GM12878 (cell line): ENCODE results near the gene CSNK1G2. TPM values are rescaled to one million over a fixed set of nuclear protein-coding genes. Genes with fewer than 3 reads are reported as not detected.

Source experiments
- BACH1 ChIP-seq: fragments of 450-650 bp; IDR thresholded peaks from 2 replicates; pipeline ENCODE4 v1.6.1; 2017; ENCODE audit warnings: mild to moderate bottlenecking, borderline replicate concordance
- CBFB ChIP-seq: IDR thresholded peaks from 2 replicates; pipeline ENCODE4 v1.6.1; 2016; ENCODE audit warnings: antibody characterized with exemption, low read depth
- CHD2 ChIP-seq: IDR thresholded peaks from 2 replicates; pipeline ENCODE4 v1.6.1; 2011; ENCODE audit warnings: low read depth, low read length, improper control_type of control experiment, borderline replicate concordance
- ESRRA ChIP-seq: IDR thresholded peaks from 2 replicates; pipeline ENCODE4 v1.6.1; 2012; ENCODE audit warnings: mild to moderate bottlenecking, low read length, improper control_type of control experiment
- GABPA ChIP-seq: IDR thresholded peaks from 2 replicates; pipeline ENCODE4 v1.6.1; 2014; ENCODE audit warnings: antibody characterized with exemption, low read depth, mild to moderate bottlenecking, inconsistent platforms
- LARP7 ChIP-seq: fragments of 450-650 bp; IDR thresholded peaks from 2 replicates; pipeline ENCODE4 v1.6.1; 2017; ENCODE audit warnings: mild to moderate bottlenecking
- MTA2 ChIP-seq: fragments of 450-650 bp; IDR thresholded peaks from 2 replicates; pipeline ENCODE4 v1.6.1; 2016; ENCODE audit warnings: low read depth, mild to moderate bottlenecking, moderate library complexity
- NFIC ChIP-seq: IDR thresholded peaks from 2 replicates; pipeline ENCODE4 v1.6.1; 2012; ENCODE audit warnings: low read depth, mild to moderate bottlenecking, inconsistent platforms, low read length, moderate library complexity
- NFYA ChIP-seq: IDR thresholded peaks from 2 replicates; pipeline ENCODE4 v1.6.1; 2011; ENCODE audit warnings: low read depth, mild to moderate bottlenecking, low read length, improper control_type of control experiment, borderline replicate concordance
- NR2F1 ChIP-seq: fragments of 450-650 bp; conservative IDR thresholded peaks from 2 replicates; pipeline ENCODE4 v1.6.1; 2017; ENCODE audit warnings: mild to moderate bottlenecking
- PAX5 ChIP-seq: IDR thresholded peaks from 2 replicates; pipeline ENCODE4 v1.6.1; 2011; ENCODE audit warnings: low read depth, low read length, borderline replicate concordance
- POLR2AphosphoS5 ChIP-seq: IDR thresholded peaks from 2 replicates; pipeline ENCODE4 v1.6.1; 2011; ENCODE audit warnings: mild to moderate bottlenecking, low read length, inconsistent platforms
- POU2F2 ChIP-seq: IDR thresholded peaks from 3 replicates; pipeline ENCODE4 v1.6.1; 2011; ENCODE audit warnings: low read depth, mild to moderate bottlenecking, low read length, borderline replicate concordance
- RBBP5 ChIP-seq: fragments of 200-600 bp; sonication (generic); conservative IDR thresholded peaks from 2 replicates; pipeline ENCODE4 v1.6.1; 2016
- RELA ChIP-seq: fragments of 450-650 bp; IDR thresholded peaks from 2 replicates; pipeline ENCODE4 v1.8.0; 2014; ENCODE audit warnings: borderline replicate concordance; ENCODE audit not compliant: partially characterized antibody
- SP1 ChIP-seq: IDR thresholded peaks from one replicate; pipeline ENCODE4 v1.6.1; 2011; ENCODE audit warnings: low read depth, low read length
- SPI1 ChIP-seq: IDR thresholded peaks from 2 replicates; pipeline ENCODE4 v1.6.1; 2011; ENCODE audit warnings: low read depth, mild to moderate bottlenecking, low read length, moderate library complexity, borderline replicate concordance; ENCODE audit not compliant: insufficient read depth
- SREBF1 ChIP-seq: IDR thresholded peaks from 2 replicates; pipeline ENCODE4 v1.6.1; 2012; ENCODE audit warnings: mild to moderate bottlenecking, low read length
- STAT1 ChIP-seq: fragments of 450-650 bp; conservative IDR thresholded peaks from 2 replicates; pipeline ENCODE4 v1.6.1; 2014; ENCODE audit warnings: antibody characterized with exemption, mild to moderate bottlenecking
- SUZ12 ChIP-seq: fragments of 200-600 bp; sonication (generic); IDR thresholded peaks from one replicate; pipeline ENCODE4 v1.6.1; 2018; ENCODE audit warnings: antibody characterized with exemption, mild to moderate bottlenecking; ENCODE audit not compliant: unreplicated experiment
- ZNF207 ChIP-seq: fragments of 450-650 bp; IDR thresholded peaks from 2 replicates; pipeline ENCODE4 v1.6.1; 2014; ENCODE audit warnings: antibody characterized with exemption, mild to moderate bottlenecking, borderline replicate concordance
- ZNF687 ChIP-seq: fragments of 450-650 bp; IDR thresholded peaks from 2 replicates; pipeline ENCODE4 v1.6.1; 2017; ENCODE audit warnings: mild to moderate bottlenecking, moderate library complexity
- polyA plus RNA-seq, 11 experiments: library from polyadenylated mRNA; depleted of rRNA in 4 of 11; unstranded in 6 of 11; stranded (reverse) in 5 of 11; fragments of >200 nt; fragmentation: Nextera tagmentation in 4 of 11; fragmentation: Illumina TruSeq in 1 of 11; extraction: Ambion mirVana in 4 of 11; extraction: Trizol in 1 of 11; gene quantifications; 1 replicate in 1 of 11; 2 replicates in 10 of 11; pipeline versions ENCODE4 v1.2.1 to v1.2.3, GENCODE V29; 2011 to 2016; ENCODE audit warnings: inconsistent platforms in 2 of 11, missing spikeins in 2 of 11, low read depth in 1 of 11
- total RNA-seq, 4 experiments: library from RNA; depleted of rRNA in 3 of 4; stranded (reverse); fragments of >200 nt in 3 of 4; fragmentation: Illumina TruSeq in 1 of 4; extraction: Trizol in 1 of 4; gene quantifications; 2 replicates each; pipeline versions ENCODE4 v1.2.1 to v1.2.3, GENCODE V29; 2013 to 2021
- TF ChIP-seq, protein P1 (sequence below): fragments of 450-650 bp; IDR thresholded peaks from 2 replicates; pipeline ENCODE4 v1.6.1; 2018; ENCODE audit warnings: borderline replicate concordance, mild to moderate bottlenecking; ENCODE audit not compliant: partially characterized antibody

The CSNK1G2 gene
- total and polyA plus RNA-seq, 10 of the 15 experiments (the other 5 are each of a cell fraction or from before 2014, with no cell fraction given), result 0.64 to 109 (median 25.0) TPM

DNA sequence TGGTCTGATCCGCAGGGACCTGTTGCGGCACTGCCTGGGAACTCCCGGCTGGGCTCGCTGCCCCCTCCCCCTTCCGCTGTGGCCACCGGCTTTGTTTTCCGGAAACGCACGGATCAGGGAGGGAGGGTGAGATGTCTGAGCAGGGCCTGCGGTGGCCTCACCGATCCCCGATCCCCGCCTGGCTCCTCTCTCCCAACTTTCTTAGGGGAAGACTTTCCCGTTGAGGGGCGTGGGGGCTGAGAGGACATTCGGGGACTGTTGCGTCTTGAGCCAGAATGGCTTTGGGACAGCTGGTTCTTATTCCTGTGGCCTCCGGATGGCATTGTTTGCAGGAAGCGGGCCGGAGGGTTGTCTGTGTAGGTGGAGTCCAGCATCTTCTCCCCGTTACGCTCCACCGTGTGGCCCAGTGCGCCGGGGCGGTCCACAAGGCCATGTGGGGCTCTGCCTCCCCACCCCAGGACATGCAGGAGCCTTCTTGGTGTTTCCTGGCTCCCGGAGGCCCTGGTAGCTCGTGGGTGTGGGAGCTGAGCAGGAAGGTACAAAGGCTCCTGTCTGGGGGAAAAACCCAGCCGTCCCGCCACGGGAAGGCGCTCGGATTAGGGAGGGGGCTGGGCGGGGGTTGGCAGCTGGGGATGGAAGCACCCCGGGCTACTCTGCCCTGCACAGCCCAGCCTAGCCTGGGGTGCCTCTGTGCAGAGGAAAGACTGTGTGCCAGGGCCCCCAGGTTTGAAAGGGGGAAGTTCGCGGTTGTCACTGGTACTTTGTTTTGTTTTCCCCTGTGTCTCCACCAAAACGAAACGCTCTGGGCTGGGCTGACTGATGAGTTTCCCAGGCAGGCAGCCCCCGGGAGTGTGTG is 1.3 kb downstream of the CSNK1G2 start (continued):
- TF ChIP-seq ESRRA, result no peak
- no peak; the same call in 1 of the 2 replicates for TF ChIP-seq BACH1
- TF ChIP-seq CHD2, result peak; percentile 42; the same call in 1 of the 2 replicates
- no peak for TF ChIP-seq ZNF687
- TF ChIP-seq GABPA, result no peak
- TF ChIP-seq RBBP5, result no peak
- TF ChIP-seq SUZ12, result no peak
- no peak; the same call in 2 of the 3 replicates for TF ChIP-seq POU2F2
- TF ChIP-seq NFIC, result no peak
- TF ChIP-seq, protein P1, sequence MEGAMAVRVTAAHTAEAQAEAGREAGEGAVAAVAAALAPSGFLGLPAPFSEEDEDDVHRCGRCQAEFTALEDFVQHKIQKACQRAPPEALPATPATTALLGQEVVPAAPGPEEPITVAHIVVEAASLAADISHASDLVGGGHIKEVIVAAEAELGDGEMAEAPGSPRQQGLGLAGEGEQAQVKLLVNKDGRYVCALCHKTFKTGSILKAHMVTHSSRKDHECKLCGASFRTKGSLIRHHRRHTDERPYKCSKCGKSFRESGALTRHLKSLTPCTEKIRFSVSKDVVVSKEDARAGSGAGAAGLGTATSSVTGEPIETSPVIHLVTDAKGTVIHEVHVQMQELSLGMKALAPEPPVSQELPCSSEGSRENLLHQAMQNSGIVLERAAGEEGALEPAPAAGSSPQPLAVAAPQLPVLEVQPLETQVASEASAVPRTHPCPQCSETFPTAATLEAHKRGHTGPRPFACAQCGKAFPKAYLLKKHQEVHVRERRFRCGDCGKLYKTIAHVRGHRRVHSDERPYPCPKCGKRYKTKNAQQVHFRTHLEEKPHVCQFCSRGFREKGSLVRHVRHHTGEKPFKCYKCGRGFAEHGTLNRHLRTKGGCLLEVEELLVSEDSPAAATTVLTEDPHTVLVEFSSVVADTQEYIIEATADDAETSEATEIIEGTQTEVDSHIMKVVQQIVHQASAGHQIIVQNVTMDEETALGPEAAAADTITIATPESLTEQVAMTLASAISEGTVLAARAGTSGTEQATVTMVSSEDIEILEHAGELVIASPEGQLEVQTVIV, result peak; percentile 43
- peak; percentile 24 for TF ChIP-seq SP1
- no peak for TF ChIP-seq NFYA
- TF ChIP-seq MTA2, result 0 out of 2 replicates have a peak, but pooled peaks have one; percentile 38
- TF ChIP-seq RELA, result no peak
- no peak for TF ChIP-seq STAT1
- TF ChIP-seq SPI1, result no peak
- no peak for TF ChIP-seq SREBF1
- no peak; the same call in 1 of the 2 replicates for TF ChIP-seq PAX5
- no peak; the same call in 1 of the 2 replicates for TF ChIP-seq POLR2AphosphoS5
- TF ChIP-seq NR2F1, result peak; percentile 11; the same call in 1 of the 2 replicates
- peak; percentile 50; the same call in 1 of the 2 replicates for TF ChIP-seq CBFB
- peak; percentile 71; the same call in 1 of the 2 replicates for TF ChIP-seq ZNF207
- peak; percentile 60 for TF ChIP-seq LARP7
